HG02571 (cell line): ENCODE measurements around the gene UBE2D2.

ENCODE experiments used
- ATAC-seq: cut with Tn5 transposase; IDR thresholded peaks from one replicate; pipeline ENCODE4 v1.9.1; 2021; ENCODE audit warnings: mild to moderate bottlenecking, moderate library complexity; ENCODE audit not compliant: unreplicated experiment

The UBE2D2 gene

DNA sequence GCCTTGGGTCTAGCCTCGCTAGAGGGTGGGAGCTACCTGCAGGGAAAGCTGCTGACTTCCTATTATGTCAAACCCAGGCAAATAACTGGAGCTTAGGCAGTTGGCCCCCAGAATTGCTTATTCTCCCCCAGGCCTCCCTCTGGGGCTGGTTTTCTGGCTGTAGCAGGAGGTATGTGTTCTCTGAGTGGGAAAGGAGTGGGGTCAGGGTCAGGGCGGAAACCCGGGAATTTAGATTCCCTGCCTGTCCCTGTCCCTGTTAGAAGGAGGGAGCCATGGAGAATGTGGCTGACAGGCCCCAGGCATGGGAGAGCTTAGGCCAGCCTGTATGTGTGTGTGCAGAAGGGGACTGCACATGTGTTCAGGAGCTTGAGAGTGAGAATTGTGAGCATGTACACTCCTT, 73.4 kb downstream of the UBE2D2 start:
- ATAC-seq = no peak

DNA sequence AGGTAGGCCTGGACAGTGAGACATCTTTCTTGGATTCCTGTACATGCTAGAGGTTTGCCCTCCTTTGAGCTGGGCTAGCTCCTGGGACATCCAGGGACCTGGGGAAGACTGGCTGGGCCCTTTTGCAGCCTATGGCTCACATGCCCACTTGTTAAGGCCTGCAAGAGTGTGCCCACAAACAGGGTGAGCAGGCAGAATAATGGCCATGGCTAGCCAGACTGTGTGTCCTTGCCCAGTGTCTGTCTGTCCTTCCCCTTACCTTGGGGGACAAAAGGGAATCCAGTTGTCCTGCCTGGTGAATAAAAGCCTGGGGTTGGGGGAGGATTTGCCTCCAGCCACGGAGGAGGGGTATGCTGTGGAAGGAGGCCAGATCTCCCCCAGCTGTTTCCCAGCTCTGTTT, 74.1 kb downstream of the UBE2D2 start:
- no peak for ATAC-seq

DNA sequence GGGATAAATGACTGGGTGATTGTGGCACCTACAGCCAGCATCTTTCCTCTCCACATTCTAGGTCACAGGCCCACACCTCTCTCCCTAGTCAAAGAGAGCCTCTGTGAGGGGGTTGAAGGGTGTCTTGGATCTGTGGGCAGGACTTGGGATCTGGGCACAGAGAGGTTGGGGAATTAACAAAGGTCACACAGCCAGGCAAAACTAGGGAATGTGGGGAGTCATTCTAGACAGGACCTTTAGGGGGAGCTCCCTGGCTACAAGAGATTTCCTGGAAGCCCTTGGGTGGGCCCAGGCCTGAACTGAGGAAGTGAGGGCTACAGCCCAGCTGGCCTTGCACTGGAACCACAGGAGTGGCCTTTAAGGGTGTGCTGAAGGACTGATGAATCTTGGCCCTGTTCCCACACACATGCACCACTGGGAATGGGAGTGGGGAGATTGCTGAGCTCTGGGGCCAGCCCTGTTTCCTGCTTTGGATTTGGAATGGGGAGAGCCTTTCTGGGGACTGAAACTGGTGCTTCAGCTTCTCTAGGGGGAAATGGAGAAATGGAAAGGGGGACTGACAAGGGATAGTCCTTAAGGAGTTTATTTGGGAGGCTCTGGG, 74.6 kb downstream of the UBE2D2 start:
- no peak for ATAC-seq

DNA sequence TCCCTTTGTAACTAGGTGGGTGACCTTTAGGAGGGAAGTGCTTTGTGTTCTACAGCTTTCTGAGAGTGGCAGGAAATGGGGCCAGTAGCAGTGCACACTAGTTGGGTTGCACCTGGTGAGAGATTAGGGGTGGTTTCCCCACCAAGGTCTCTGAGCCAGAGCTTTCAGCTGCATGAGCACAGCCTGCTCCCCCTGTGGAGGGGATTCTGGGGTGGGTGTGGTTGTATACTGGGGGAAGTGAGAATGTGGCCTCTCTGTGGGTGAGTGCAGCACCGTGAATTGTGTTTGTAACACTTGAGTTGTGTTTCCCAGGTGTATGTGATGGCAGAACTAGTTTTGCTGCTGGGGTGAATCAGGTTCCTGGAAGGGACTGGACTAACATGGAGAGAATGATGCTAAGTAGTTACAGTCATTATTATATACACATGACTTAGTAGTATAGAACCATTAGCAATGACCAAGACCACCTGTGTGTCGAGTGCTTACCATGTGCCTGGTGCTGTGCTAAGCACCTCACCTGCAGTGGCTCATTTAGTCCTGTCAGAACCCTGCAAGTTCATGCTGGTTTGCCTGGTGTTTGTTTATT, 75.2 kb downstream of the UBE2D2 start:
- peak; percentile 61 for ATAC-seq

DNA sequence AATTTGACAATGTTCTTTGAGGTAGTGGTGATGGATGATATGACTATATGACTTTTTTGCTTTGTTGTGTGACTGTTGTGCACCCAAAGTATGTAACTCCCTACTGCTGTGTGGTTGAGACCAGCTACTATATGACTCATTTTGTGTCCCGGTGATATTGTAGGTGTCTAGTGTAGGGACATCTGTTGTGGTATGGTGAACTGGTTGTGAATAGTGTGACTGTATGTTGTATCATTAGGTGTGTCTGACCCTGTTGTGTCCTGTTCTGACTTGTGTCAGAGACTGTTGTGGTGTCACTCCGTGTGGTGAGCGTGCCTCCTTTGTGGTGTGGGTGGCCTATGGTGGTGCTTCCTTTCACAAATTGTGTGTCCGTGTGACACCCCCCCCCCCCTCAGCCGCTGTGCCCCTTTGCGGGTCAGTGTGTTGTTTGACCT, 75.9 kb downstream of the UBE2D2 start:
- ATAC-seq = no peak

DNA sequence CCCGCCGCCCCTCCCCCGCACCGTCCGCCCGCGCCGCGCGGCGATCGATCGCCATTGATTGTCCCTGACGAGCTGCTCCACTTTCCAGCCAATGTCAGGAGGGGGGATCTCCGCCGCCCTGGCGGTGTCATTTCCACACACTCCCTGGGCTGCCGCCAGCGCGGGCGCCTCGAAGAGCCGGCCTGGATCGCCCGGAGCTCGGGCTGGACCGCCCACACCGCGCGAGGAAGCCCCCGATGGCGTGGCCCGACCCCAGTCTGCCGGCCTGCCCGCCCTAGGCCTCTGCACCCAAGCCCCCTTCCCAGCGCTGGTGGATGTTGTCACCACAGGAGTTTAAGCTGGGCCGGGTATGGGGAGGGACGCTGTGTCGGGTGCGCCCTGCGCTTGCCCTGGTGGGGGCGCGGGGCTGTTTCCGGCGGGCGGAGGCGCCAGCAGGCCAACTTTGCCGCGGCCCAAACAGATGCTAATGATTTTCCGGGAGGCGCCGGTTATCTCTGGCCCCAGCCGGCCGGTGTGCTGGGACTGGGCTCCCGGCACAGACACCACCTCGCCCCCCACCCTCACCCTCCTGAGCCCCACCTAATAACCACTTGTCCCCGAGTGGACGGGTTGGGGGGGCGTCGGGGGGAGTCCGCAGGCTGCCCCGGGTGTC, 76.4 kb downstream of the UBE2D2 start:
- peak; percentile 33 for ATAC-seq

DNA sequence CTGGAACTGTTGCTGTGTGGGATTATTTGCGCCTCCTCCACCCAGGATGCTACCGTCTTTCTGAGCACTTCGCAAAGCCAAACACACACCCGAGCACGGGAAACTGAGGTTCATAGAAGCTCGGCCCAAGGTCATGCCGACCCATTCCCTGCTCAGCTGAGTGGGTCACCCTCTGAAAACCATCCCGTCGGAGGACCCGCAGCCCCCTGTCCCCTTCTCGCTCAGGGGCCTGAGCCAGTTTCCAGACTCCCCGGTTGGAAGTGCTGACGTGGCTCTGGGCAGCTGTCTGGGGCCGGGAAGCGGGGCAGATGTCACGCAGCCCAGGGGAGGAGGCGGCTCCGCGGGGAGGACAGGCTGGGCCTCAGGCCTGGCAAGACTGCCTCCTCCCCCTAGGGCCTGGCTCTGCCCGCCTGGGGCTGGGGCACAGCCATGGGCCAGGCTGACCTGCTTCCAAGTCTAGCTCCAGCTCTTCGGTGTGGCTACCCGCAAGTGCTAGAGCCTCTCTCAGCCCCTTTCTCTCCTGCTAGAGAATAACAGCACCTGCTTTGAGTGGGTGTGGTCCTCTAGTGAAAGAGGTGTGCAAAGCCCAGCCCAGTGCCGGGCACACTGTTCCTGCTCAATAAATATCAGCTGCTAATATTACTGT, 77.1 kb downstream of the UBE2D2 start:
- ATAC-seq = no peak

DNA sequence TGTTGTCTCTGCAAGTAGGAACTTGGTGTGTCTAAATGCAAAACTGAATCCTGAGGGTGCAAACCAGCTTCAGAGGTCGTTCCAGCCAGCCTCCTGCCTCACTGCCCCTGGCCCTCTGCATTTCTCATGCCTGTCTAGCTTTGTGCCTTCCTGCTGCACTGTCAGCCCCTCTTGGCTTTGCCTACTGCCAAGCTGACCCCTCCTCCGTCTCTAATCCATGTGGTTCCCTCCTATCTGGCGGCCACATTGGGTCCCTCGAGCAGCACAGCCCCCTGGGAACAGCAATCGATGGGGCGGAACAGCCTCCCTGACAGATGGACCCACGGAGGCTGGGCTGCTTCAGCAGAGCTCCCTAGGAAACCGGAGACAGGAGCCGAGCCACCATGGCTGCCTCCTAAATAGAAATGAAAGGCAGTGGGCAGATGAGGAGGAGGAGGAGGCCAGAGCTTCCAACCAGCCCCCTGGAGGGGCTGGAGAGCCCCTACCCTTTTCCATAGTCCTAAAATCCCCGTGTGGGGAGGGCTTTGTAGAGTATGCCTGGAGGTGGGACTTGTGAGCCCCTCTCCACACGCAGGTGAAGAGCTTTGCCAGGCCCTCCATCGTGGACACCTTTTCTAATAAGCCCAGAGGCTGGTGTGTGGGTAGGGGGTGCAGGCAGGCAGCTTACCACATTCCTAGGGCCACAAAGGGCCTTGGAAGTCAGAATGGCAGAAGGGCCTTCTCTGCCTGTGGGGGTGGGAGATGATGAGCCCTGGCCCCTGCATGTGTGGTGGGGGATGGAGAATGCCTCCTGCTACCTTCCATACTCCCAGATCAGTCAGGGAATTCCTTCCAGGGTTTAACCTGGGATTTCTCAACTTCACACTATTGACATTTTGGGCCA, 77.8 kb downstream of the UBE2D2 start:
- ATAC-seq = no peak

DNA sequence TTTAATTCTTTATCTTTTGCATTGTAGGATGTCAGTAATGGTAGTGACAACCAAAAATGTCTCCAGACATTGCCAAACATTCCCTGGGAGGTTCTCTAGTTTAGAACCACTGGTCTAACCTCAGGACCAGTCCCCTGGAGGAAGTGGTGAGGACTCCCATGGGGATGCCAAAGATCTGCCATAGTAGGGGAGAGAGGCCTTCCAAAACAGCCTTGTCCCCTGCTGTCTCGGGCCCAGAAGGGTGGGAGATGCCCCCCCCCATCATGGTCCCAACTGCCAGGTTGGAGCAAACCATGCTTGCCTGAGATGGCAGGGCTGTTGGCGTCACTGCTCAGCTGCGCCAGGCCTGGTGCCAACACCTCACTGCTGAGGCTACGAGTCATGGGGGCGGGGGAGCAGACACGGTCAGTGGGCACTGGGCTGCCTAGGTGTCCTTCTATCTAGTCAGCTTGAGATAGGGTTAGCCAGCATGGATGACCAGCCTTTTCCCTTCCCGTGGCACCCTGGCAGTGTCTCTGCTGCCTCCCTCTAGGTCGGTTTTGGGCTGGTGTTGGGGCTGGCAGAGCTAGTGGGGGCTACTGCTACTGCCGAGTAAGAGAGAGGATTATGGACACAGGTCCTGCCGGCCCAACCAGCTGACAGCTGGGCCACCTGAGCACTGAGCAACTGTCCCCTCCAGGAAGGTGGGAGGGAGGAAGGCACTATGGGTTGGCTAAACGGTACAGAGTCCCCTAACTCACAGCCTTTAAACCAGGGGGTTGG, 78.7 kb downstream of the UBE2D2 start:
- ATAC-seq = no peak

DNA sequence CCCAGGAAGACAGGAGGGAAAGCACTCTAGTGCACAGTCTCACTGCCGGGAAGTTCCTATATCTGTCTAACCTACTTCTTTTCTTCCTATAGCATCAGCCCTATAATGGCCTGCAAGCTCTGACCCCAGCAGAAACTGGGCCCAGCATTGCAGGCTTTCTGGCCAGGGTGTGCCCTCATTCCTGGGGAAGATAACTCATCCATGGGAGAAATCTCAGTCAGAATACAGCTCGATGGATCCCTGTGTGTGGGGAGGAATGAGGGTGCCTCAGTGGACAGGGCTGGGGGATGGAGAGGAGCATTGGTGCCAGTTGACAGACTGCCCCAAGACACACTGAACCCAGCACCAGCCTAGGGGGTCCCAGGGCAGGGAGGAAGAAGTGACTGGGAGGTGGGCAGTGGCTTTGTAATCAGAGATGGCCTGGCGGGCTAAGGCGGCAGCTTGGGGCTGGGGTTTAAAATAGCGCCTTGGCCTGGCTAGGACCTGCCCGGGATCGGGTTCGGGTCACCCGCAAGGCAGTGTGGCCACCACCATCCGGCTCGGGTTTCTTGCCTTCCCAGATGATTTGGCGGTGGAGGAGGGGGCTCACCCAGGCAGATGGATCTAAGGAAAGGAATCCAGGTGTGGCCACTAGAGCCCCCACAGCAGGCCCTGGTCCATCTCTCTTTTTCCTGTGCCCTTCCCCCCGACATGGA, 79.4 kb downstream of the UBE2D2 start:
- ATAC-seq = no peak

DNA sequence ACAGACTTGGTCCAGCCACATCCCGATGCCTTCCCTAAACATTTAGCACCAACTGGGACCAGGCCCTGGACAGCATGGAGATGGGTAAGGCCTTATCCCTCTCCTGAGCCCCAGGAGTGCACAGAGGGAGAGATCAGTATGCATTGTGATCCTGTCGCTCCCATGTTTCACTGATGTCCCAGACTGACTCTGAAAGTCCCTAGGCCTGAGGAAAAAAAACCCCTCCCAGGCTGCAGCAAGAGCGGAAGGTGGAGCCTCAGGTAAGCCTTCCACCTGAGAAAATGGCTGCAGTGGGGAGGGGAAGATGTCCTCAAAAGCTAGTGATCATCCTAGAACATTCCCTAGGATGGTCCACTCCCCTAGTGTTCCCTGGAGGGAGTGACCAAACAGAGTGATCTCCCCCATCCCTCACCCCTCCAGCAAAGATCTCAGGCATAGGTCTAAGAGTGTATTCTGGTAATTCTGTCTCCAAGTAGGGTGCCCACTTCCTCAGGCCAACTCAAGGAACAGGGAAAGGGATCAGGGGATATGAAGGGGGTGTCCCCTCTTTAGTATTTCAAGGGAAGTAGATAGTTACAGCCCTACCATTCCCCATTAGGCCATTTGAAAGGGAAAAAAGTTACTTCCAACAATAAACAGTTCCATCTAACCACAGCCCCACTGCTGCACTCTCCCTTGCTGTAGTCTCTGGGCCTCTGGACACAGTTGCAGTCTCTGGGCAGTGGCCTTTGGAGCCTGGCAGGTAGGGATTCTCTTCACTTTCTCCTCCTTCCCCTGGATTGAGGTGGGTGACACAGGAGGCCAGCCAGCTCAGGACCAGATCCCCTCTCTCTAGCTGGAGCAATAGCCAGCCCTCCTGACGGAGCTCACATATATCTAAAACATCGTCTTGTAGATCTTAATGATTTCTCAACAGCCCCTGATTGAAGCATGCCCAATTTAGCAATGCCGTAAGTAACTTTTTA, 80.3 kb downstream of the UBE2D2 start:
- ATAC-seq = no peak

DNA sequence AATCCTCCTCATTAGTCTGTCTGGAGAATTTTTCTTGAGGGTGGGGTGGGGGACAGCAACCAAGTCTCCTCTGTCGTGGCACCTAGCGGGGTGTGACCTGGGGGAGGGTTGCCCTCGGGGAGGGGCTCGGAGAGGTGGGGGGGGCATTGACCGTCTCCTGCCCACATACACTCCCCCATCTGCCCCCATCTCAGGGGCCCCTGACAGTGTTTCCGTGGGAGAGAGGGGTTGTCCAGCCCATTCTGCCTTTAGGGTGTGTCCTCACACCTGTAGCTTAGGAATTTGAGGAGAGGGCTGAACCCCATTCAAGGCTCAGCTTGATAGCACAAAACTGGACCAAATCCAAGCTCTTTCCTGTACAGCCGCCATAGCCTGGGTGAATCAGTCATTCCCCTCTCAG, 81.1 kb downstream of the UBE2D2 start:
- no peak for ATAC-seq

DNA sequence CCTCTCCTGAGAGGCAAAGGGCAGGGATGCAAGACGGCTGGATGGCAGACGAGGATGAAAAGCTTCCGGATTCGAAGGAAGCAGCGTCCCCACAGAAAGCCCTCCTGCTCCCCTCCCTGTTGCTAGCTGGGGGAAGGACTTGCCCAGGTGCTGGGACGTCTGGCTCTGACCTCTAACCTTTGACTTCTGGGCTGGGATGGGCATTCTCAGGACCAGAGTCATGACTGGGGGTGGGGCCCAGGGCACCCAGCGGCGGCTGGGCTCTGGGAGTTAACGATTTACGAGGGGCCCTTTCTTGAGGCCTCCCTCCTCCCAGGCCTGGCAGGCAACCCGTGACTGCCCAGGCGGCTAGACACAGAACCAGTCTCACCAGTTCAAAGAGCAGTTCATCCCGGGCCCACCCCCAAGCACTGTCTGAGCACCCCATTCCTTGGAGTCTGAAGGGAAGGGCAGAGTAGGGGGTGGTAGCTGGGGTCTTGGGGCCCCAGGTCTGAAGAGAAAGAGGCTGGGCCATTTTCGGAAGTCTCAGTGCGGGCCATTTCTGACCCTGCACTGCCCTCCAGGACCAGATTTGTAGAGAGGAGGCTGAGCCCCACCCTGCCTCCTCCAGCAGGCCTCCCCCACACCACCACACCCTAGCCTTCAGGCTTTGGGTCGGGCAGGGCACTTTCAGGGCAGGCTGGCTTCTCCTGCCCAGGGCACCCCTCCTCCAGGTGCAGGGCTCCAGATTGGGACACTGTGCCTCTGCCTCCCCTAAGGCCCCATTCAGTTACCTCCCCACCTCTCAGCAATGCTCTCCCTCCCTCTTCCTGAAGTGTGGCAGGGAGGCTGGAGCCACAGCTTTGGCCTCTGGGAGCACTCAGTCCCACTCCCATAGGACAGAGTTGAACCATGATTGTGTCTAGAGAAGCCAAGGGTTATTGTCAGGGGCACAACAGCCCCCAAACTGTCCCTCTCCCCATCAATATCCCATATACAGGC, 82.0 kb downstream of the UBE2D2 start:
- no peak for ATAC-seq

DNA sequence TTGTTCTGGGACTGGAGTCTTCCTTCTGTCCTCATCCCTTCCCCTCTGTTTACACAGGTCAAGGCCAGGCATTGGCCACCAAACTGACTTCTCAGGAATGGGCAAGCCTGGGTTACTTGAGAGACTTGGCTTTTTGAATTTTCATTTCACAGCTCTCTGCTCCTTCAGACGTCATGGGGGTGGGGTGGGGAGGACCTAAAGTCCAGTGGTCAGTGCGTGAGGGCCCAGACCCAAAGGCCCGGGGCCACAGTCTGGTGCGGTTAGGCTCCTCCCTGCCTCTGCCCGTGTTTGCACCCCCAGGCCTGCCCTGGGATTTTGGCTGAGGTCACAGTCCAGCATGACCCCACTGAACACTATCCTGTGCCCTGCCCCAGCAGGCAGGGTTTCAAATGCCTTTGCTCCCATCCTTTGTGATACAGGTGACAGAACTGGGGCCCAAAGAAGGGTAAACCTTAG, 82.9 kb downstream of the UBE2D2 start:
- ATAC-seq = no peak

DNA sequence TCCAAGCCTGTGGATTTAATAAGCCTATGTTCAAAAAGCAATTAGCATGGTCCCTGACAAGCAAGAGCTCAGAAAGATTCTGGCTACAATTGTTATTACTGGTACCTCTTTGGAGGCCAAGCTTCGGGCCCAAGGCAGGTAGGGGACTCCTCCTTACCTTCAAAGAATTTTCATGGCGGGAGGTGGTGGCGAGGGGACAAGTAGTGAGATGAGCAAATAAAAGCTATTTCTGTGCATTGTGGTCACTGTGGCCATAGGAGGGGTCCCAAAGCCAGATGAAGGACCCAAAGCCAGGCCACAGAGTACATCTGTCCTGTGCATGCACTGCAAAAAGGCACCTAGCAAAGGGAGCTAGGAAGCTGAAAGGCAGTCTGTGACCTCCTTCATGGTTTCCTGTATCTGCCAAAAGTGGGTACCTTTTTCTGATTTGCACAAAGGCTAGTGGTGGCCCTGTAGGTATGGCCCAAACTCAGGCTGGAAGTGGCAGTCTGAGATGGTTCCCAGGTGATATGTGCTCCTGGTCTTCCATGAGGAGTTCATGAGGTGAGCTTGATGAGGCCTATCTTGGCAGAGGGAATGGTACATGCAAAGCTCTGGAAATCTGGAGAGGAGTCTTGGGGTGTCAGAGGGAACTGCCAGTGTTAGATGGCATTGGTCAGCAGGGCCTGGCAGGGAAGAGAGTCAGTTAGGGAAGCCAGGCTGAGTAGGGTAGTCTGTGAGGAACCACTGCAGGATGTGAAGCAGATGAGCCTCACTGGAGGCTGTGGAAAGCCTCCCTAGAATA, 83.7 kb downstream of the UBE2D2 start:
- ATAC-seq = no peak

DNA sequence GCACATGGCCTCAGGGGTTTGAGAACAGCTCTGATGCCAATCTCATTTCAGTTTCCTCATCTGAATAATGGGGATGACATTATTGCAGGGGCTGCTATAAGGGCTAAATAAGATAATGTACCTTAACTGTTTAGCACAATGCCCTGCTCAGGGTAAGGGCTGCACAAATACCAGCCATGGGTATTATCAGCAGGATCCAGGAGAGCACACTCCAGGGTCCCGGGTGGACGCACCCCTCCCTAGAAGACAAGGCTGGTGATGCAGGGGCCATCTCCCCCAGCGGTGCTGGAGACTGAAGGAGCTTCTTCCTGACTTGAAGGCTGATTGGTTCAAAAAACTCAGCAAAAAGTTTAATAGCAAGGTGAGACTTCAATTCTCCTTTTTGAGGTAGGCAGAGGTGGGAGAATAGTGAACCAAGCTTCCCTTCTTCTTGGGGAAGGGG, 84.3 kb downstream of the UBE2D2 start:
- no peak for ATAC-seq
